HEK293 (cell line): ENCODE data around the gene MCF2L.

Experiments
- CTCF ChIA-PET: fragments of 350-600 bp; formaldehyde crosslinking; extraction: SDS; loops from one replicate; lab custom pipeline; 2021; ENCODE audit warnings: antibody characterized with exemption; lab: Yijun Ruan, JAX
- POLR2A ChIA-PET: fragments of 300-600 bp; formaldehyde crosslinking; extraction: SDS; loops from one replicate; lab custom pipeline; 2020; ENCODE audit warnings: antibody characterized with exemption, inconsistent platforms; lab: Yijun Ruan, JAX
- H3K27ac ChIP-seq: fragments of 200-500 bp; sonication (Bioruptor generic); 2 replicates; pipeline ENCODE4 v1.5.1; 2014; ENCODE audit warnings: low read depth, low read length, control low read depth, inconsistent platforms; ENCODE audit errors: extremely low read depth
- H3K36me3 ChIP-seq, 2 experiments: fragments of 200-500 bp in 1 of 2; sonication (Bioruptor generic) in 1 of 2; 1 replicate in 1 of 2; 2 replicates in 1 of 2; pipeline ENCODE4 v1.5.1; 2014 to 2017; ENCODE audit warnings: inconsistent platforms in 2 of 2, low read length in 2 of 2; ENCODE audit not compliant: control insufficient read depth in 2 of 2, insufficient read depth in 1 of 2
- H3K4me1 ChIP-seq: fragments of 200-500 bp; sonication (Bioruptor generic); 2 replicates; pipeline ENCODE4 v1.5.1; 2014; ENCODE audit warnings: mild to moderate bottlenecking, low read length, inconsistent platforms; ENCODE audit not compliant: control insufficient read depth, insufficient read depth
- H3K4me3 ChIP-seq: 2 replicates; pipeline ENCODE4 v1.5.1; 2011; ENCODE audit warnings: low read depth, mild to moderate bottlenecking, control low read depth, low read length, moderate library complexity
- H3K9me3 ChIP-seq: fragments of 200-500 bp; sonication (Bioruptor generic); 2 replicates; pipeline ENCODE4 v1.5.1; 2014; ENCODE audit warnings: low read depth, low read length, inconsistent platforms; ENCODE audit not compliant: control insufficient read depth, insufficient read depth
- HOXC10 ChIP-seq: sonication (generic); formaldehyde crosslinking; IDR thresholded peaks from 2 replicates; pipeline ENCODE4 v1.8.1; 2023; ENCODE audit warnings: mild to moderate bottlenecking, missing genetic modification reagents
- SP7 ChIP-seq: fragments of 450-650 bp; formaldehyde crosslinking; IDR thresholded peaks from 2 replicates; pipeline ENCODE4 v1.5.1; 2016; ENCODE audit warnings: missing biosample characterization, missing genetic modification characterization
- WT1 ChIP-seq: fragments of 450-650 bp; formaldehyde crosslinking; IDR thresholded peaks from 2 replicates; pipeline ENCODE4 v1.5.1; 2016; ENCODE audit warnings: missing biosample characterization, missing genetic modification characterization
- YY1 ChIP-seq: fragments of 450-650 bp; formaldehyde crosslinking; IDR thresholded peaks from 2 replicates; pipeline ENCODE4 v1.5.1; 2018; ENCODE audit warnings: missing biosample characterization, missing genetic modification characterization
- ZNF324 ChIP-seq: fragments of 450-650 bp; formaldehyde crosslinking; IDR thresholded peaks from 2 replicates; pipeline ENCODE4 v1.5.1; 2016; ENCODE audit warnings: missing biosample characterization, missing genetic modification characterization
- ZNF626 ChIP-seq: fragments of 450-650 bp; sonication (Bioruptor Pico); formaldehyde crosslinking; IDR thresholded peaks from 2 replicates; pipeline ENCODE4 v1.5.1; 2018; ENCODE audit warnings: missing biosample characterization, missing genetic modification characterization, inconsistent platforms
- ZNF701 ChIP-seq: fragments of 450-650 bp; formaldehyde crosslinking; IDR thresholded peaks from 2 replicates; pipeline ENCODE4 v1.5.1; 2016; ENCODE audit warnings: missing biosample characterization, missing genetic modification characterization
- ZNF76 ChIP-seq: fragments of 450-650 bp; formaldehyde crosslinking; IDR thresholded peaks from 2 replicates; pipeline ENCODE4; 2016; ENCODE audit warnings: low read depth, missing biosample characterization, missing genetic modification characterization, borderline replicate concordance
- TF ChIP-seq, protein P1 (sequence below): fragments of 450-650 bp; formaldehyde crosslinking; IDR thresholded peaks from 2 replicates; pipeline ENCODE4 v1.5.1; 2016; ENCODE audit warnings: missing biosample characterization, missing genetic modification characterization
- TF ChIP-seq, protein P2 (sequence below): fragments of 450-650 bp; formaldehyde crosslinking; IDR thresholded peaks from 2 replicates; pipeline ENCODE4 v1.5.1; 2016; ENCODE audit warnings: missing biosample characterization, missing genetic modification characterization
- TF ChIP-seq, protein P3 (sequence below): fragments of 450-650 bp; formaldehyde crosslinking; IDR thresholded peaks from 2 replicates; pipeline ENCODE4 v1.5.1; 2016; ENCODE audit warnings: missing biosample characterization, missing genetic modification characterization
- TF ChIP-seq, protein P4 (sequence below): fragments of 450-650 bp; formaldehyde crosslinking; IDR thresholded peaks from 2 replicates; pipeline ENCODE4 v1.5.1; 2016; ENCODE audit warnings: missing biosample characterization, missing genetic modification characterization

The MCF2L gene

DNA sequence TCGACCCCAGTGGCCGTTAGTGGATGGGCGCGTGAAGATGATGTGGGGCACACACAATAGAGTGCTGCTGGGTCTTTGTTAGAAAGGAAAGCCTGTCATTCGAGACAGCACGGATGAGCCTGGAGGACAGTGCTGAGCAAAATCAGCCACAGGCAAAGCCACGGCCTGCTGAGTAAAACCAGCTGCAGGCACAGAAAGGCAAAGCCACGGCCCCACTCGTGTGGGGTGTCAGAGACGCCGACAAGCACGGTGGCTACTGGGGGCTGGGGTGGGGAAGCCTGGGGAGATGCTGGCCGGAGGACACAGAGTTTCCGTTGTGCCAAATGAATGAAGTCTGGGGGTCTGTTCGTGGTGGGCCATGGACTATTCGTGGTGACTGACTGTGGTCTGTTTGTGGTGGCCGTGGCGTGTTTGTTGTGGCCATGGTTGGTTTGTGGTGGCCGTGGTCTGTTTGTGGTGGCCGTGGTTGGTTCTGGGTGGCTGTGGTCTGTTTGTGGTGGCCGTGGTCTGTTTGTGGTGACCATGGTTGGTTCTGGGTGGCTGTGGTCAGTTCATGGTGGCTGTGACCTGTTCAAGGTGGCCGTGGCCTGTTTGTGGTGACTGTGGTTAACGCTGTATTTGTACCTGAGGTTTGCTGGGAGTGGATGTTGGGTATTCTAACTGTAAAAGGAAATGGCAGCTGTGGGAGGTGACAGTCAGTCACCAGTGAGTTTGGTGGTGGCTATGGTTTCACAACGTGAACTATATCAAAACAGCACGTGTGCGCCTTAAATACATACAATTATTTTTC is 36.3 kb downstream of the MCF2L start:
- TF ChIP-seq ZNF626 (tag by site-specific recombination): no peak
- TF ChIP-seq HOXC10 (CRISPR knock-in tag): no peak
- TF ChIP-seq, protein P1, sequence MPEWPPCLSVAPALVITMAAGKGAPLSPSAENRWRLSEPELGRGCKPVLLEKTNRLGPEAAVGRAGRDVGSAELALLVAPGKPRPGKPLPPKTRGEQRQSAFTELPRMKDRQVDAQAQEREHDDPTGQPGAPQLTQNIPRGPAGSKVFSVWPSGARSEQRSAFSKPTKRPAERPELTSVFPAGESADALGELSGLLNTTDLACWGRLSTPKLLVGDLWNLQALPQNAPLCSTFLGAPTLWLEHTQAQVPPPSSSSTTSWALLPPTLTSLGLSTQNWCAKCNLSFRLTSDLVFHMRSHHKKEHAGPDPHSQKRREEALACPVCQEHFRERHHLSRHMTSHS (tag by site-specific recombination): no peak
- ChIA-PET POLR2A (no interaction called here), CTCF (no interaction called here)
- H3K9me3 ChIP-seq: no peaks in the 10 kb centered on the region
- H3K36me3 ChIP-seq: no peaks in the 10 kb centered on the region
- H3K4me3 ChIP-seq: no peak overlapping the region
- H3K4me1 ChIP-seq: peaks cover 4% of the 10 kb centered on the region; the same call in 1 of the 2 replicates
- no peak overlapping the region for H3K27ac ChIP-seq

DNA sequence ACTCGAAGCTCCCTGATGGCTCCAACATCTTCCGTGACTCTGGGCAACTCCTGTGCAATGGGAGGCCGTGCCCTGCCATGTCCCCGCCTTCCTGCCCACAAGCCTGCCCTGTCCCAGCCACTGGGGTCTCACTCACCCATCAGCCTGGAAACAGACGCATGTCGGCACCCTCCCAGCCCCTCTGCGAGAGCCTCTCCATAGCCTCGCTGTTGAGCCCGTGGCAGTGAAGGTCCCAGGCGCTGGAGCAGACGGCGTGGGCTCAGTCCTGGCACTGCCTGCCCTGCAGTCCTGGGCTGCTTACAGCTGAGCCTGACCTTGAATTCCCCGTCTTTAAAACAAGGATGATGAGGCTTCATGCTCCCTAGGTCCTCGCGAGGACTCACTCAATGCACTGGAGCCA is 37.0 kb downstream of the MCF2L start:
- H3K9me3 ChIP-seq: no peaks in the 10 kb centered on the region
- H3K27ac ChIP-seq: no peak overlapping the region
- POLR2A ChIA-PET: no interaction called here
- H3K4me1 ChIP-seq: peaks cover 4% of the 10 kb centered on the region; the same call in 1 of the 2 replicates
- TF ChIP-seq, protein P2, sequence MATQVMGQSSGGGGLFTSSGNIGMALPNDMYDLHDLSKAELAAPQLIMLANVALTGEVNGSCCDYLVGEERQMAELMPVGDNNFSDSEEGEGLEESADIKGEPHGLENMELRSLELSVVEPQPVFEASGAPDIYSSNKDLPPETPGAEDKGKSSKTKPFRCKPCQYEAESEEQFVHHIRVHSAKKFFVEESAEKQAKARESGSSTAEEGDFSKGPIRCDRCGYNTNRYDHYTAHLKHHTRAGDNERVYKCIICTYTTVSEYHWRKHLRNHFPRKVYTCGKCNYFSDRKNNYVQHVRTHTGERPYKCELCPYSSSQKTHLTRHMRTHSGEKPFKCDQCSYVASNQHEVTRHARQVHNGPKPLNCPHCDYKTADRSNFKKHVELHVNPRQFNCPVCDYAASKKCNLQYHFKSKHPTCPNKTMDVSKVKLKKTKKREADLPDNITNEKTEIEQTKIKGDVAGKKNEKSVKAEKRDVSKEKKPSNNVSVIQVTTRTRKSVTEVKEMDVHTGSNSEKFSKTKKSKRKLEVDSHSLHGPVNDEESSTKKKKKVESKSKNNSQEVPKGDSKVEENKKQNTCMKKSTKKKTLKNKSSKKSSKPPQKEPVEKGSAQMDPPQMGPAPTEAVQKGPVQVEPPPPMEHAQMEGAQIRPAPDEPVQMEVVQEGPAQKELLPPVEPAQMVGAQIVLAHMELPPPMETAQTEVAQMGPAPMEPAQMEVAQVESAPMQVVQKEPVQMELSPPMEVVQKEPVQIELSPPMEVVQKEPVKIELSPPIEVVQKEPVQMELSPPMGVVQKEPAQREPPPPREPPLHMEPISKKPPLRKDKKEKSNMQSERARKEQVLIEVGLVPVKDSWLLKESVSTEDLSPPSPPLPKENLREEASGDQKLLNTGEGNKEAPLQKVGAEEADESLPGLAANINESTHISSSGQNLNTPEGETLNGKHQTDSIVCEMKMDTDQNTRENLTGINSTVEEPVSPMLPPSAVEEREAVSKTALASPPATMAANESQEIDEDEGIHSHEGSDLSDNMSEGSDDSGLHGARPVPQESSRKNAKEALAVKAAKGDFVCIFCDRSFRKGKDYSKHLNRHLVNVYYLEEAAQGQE (tag by site-specific recombination): no peak
- no peak for TF ChIP-seq ZNF76 (tag by site-specific recombination)
- TF ChIP-seq WT1 (tag by site-specific recombination): no peak
- TF ChIP-seq ZNF701 (tag by site-specific recombination): no peak
- TF ChIP-seq, protein P3, sequence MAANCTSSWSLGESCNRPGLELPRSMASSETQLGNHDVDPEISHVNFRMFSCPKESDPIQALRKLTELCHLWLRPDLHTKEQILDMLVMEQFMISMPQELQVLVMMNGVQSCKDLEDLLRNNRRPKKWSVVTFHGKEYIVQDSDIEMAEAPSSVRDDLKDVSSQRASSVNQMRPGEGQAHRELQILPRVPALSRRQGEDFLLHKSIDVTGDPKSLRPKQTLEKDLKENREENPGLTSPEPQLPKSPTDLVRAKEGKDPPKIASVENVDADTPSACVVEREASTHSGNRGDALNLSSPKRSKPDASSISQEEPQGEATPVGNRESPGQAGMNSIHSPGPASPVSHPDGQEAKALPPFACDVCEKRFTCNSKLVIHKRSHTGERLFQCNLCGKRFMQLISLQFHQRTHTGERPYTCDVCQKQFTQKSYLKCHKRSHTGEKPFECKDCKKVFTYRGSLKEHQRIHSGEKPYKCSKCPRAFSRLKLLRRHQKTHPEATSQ (tag by site-specific recombination): no peak
- TF ChIP-seq SP7: no peak
- no peak for TF ChIP-seq YY1 (tag by site-specific recombination)
- TF ChIP-seq, all 188 proteins: peak for 0
- Histone ChIP-seq H3K36me3 (no peaks in the 10 kb centered on the region), H3K4me3 (no peak overlapping the region)
- CTCF ChIA-PET: no interaction called here

DNA sequence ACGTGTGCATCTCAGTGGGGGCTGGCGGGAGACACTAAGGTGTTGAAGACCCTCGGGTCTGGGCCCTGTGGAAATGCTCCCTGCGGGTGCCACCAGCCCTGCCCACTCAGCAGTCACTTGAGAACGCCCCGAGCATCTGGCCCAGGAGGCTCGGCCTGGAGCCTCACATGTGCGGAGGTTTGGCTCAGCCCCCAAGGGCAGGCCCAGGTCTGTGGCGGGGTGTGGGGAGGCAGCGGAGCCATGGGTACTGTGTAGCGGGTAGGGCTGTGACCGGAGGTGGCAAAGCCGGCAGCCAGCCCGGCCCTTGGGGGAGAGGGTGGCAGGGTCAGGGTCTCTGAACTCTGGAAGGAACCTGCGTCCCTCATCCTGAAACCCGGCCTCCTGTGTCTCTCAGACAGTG is 37.6 kb downstream of the MCF2L start:
- Histone ChIP-seq H3K4me1 (peaks cover 2% of the 10 kb centered on the region; the same call in 1 of the 2 replicates), H3K36me3 (no peaks in the 10 kb centered on the region), H3K4me3 (no peak overlapping the region), H3K27ac (no peak overlapping the region), H3K9me3 (no peaks in the 10 kb centered on the region)
- CTCF ChIA-PET: no interaction called here
- TF ChIP-seq, protein P4, sequence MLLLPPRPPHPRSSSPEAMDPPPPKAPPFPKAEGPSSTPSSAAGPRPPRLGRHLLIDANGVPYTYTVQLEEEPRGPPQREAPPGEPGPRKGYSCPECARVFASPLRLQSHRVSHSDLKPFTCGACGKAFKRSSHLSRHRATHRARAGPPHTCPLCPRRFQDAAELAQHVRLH: no peak
- POLR2A ChIA-PET: no interaction called here

DNA sequence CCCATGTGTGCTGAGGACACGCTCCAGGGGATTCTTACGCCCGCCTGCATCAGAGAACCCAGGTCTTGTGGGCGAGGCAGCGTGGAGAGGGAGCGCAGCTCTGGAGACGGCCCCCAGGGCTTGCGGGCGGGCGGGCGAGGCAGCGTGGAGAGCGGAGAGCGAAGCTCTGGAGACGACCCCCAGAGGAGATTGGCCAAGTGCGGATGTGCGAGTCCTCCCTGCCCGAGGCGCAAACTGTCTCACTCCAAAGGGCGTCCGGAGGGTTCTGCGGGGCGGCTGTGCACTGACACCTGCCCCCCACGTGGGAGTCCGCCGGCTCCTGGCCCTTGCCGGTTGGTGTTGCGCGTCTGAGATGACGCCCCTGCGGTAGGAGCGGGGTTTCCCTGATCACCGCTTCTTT is 39.8 kb downstream of the MCF2L start:
- TF ChIP-seq ZNF324 (tag by site-specific recombination): no peak
- TF ChIP-seq, all 188 proteins: peak for 0
- Histone ChIP-seq H3K4me3 (no peak overlapping the region), H3K36me3 (no peaks in the 10 kb centered on the region), H3K4me1 (peaks cover 2% of the 10 kb centered on the region; the same call in 1 of the 2 replicates), H3K27ac (no peak overlapping the region), H3K9me3 (no peaks in the 10 kb centered on the region)
- CTCF ChIA-PET: no interaction called here
- POLR2A ChIA-PET: no interaction called here
